NCI-H2171 (cell line): Measurements from ENCODE around the gene KLHL3.

Experiments used
- DNase-seq: peaks from one replicate; lab custom pipeline; 2025; lab: John Stamatoyannopoulos, UW

Gene KLHL3

DNA sequence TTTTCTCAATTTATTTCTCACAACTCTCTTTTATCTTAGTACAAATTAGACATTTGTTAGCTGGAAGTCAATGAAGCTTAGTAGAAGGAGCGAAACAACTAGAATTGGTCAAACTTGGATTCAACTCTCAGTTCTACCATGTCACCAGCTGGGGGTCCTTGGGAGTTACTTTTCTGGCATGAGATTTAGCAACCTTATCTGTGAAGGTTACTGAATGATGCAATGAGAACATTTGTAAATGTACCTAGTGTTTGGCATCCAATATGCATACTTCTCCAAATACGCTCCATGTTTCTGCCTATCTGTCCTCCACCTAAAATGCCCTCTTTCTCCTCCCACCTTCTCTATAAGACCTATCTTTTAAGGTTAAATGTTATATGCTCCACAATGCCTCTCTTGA lies 12.0 kb upstream of the KLHL3 start:
- no peak for DNase-seq

DNA sequence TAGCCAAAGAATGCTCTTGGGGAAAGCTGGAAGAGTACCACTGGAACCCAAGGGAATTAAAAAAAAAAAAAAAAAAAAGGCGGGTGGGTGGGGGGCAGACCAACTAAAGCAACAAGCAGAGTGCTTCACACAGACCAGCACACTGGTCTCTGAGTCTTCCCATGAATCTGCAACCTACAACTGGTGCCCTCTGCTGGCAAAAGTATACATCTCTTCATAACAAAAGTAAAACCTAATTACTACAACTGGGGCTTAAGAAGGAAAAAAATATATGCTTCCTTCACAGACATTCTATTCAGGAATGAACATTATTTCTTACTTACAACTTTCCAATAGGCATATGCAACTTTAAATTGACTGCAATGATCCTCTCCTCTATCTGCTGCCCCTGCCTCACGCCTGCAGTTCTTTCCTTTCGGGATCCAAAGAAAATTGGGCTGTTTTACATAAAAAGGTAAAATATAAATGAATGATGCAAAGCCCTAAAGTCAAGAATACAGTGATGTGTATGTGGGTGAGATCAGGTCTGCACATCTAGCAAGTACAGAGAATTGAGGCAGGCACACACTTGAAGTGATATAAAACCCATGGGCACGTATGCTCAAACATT lies 7.2 kb upstream of the KLHL3 start:
- DNase-seq = no peak

DNA sequence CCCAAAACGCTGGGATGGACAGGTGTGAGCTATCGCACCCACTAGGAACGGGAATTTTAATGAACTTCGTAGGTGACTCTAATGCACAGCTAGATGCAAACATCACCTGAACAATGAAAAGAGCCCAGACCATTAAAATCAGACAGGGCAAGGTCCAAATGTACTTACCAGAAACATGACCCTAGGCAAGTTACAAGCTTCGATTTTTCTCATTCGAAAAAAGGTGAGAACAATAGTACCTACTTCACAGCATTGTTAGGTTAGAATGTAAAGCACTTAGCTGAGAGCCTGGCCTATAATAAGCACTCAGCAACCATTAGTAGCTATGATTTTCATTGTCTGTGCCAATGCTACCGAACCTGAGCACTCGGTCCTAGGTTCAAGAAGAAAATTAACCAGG lies 5.8 kb upstream of the KLHL3 start:
- DNase-seq = no peak

DNA sequence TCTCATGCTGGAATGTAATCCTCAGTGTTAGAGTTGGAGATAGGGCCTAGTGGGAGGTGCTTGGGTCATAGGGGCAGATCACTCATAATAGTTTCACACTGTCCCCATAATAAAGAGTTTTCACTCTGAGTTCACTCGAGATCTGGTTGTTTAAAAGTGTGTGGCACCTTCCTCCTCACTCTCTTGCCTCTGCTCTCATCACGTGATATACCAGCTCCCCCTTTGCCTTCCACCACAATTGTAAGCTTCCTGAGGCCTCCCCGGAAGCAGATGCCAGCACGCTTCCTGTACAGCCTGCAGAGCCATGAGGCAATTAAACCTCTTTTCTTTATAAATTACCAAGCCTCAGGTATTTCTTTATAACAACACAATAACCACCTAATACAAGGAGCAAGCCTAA lies 3.8 kb upstream of the KLHL3 start:
- no peak for DNase-seq

DNA sequence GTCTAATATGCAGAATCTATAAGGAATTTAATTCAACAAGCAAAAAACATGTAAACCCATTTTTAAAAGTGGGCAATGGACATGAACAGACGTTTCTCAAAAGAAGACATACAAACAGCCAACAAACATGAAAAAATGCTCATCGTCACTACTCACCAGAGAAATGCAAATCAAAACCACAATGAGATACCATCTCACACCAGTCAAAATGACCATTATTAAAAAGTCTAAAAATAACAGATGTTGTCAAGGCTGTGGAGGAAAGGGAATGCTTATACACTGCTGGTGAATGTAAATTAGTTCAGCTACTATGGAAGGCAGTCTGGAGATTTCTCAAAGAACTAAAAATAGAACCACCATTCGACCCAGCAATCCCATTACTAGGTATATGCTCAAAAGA lies 3.1 kb upstream of the KLHL3 start:
- no peak for DNase-seq

DNA sequence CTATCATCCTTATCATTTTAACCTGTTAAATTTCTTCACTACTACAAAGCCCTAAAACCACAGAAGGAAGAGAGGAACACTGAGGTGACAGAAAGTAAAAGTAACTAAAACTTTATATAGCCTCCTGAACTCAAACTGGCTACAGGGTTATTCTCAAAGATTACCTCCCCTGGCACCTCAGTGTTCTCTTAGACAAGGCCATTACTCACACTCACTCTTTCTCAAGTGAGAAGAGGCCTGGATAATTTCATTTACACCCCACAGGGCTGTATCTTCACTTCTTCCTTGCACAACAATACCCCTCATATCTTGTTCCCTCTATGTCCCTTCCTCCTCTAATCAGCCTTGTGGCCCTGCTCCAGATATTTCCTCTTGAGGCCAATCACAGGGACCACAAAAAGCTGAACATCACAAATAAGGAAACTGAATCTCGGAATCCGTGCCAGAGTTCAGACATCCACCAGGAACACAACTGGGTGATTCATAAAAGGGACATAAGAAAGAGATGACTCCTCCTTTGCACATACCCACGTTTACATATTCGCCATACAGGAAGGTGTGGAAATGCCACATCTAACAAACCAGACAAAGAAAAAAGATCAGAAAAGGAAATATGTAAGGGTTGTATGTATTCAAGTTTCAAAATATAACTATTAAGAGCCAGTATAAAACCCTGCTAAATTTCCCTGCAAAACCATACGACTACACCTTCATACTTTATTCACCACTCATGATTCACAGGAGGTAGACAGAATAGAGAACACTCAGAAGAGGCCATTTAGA lies 1.7 kb upstream of the KLHL3 start:
- DNase-seq = no peak

DNA sequence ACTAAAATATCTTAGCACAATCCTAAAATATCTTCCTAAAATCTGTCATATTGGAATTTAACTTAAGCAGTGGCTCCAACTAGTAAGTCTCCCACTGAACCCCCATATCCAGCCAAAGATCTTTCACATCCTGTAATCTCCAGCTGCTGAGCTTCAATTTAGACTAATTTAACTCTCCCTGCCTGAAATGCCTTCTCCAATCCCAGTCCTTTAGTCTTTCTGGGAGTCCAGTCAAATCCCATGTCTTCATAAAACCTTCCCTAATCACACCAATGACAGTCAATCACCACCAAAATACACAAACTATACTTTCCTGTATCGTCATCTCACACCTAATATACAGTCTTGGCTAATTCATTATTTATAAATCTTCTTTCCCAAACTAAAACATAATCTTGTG lies 607 bp upstream of the KLHL3 start:
- DNase-seq = no peak

DNA sequence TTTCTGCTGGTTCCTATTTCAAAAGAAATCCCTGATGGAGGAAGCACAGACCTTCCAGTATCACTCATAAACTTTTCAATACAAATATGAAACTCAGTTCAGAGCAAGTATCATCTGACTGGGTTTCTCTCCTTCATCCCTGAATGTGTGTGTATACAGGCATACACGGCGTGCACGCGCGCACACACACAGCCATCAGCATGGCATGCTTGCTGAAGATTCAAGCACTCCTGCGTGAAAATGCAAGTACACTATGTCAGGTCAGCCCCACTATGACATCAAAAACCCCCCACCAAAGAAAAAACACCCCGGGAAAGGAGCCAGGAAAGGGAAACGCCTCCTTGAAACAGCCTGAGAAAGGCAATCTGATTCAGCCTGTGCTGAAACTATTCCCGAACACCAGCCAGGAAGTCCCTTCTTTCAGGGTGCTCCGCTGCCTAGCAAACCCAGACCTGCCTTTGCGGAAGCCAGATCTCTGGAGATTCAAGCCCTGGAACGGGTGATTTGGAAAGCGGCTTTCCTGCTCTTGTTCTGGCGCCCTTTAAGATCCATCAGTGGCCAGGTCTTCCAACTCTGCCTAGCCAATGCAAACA lies 831 bp downstream of the KLHL3 start:
- no peak for DNase-seq

DNA sequence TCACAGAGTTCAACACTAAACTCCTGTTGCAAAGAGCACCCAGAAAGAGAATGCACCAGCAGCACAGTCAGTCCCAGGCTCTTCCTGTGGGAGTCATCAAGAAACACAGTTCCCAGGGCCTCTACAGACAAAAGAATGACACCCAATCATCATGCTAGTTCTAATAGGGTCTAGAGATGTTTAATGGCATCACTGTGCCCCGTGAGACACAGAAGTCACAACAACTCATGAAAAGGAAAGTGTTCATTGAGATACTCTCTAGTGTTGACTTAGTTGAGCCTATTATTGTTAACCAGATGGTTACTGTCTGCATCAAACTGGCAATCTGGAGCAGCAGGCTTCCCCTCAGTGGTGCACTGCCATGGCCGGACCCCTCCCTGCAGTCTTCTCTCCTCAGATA lies 1.6 kb downstream of the KLHL3 start:
- DNase-seq = no peak

DNA sequence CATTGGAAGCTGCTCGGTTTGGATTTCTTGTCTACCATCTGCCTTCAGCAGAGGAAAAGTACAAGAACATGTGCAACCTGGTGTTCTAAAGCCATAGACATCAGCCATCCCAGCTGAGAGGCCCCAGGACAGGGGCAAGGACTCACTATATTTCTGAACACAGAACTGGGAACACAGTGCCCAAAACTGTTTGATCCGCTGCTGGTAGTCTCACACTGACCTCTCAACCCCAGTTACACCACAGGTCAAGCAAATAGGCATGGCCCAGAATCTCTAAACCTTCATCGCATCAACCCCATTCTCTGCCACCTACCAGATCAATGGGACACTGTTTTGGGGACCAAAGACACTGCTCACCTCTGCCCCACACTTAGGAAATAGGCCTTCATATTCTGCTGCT lies 2.0 kb downstream of the KLHL3 start:
- DNase-seq = no peak

DNA sequence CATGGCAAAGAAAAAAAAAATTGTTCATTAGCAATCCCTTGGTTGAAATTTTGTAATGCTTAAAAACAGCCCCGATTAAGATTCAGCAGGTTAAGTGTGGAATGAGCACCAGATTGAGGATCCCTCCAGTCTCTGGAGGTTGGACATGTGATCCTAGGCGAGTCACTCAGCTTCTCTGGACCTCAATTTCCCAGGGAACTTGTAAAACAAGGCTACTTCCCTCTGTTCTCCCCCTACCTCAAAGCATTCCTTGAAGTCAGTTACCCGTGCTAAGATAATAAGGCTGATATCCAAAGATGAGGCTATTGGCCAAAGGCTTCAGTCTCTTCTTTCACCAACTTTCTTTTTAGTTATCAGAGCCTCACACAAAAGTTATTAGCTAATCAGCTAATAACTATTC lies 2.9 kb downstream of the KLHL3 start:
- DNase-seq = no peak

DNA sequence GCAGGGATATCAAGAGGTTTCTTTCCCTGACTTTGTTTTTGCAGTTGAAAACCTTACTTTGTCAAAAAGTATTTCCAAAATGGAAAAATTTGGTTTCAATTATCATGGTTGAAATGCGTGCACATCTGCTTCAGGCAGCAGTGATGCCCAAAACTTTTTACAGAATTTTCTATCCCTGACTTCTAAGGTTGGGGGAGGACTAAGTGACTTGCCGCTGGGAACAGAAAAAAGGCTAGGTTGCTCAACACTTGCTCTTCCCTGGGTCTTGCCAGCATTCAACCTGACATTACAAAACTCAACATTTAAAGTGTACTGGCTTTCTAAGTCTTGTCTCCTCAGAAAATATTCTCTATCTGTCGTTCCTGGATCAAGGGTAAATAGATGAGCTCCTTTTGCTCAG lies 4.7 kb downstream of the KLHL3 start:
- no peak for DNase-seq

DNA sequence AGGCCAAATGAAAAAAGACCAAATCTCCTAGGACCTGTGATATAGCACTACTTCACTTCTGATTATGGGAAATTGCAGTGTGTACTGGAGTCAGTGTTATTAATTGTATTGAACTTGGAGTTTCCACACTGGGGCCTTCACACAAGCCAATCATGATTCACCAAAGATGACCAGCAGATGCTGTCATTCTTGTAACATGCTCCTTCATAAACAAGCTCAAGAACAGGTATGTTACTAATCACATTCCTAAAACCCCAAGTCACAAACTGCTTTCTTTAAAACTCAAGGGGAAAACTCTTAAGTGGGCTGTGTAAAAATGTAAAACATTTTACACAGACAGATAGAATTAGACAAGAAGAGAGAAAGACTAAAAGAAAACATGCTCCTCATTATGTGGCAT lies 5.6 kb downstream of the KLHL3 start:
- DNase-seq = no peak

DNA sequence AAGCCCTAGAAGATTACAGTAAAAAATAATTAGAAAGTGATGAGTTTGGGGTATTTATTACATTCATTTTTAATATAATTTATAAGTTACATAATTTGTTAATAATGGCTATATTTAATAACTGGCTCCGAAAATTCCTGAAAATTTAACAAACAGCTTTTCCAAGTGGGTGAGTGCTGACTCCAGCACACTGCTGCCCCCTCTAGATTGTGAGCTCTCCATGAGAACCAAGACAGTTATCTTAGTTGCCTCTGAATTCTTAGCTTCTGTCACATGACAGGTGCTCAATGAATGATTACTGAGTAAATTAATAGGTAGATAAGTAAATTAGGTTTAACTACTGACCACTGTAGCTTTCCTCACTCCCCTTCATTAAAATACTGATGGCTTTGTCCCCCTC lies 7.8 kb downstream of the KLHL3 start:
- no peak for DNase-seq

DNA sequence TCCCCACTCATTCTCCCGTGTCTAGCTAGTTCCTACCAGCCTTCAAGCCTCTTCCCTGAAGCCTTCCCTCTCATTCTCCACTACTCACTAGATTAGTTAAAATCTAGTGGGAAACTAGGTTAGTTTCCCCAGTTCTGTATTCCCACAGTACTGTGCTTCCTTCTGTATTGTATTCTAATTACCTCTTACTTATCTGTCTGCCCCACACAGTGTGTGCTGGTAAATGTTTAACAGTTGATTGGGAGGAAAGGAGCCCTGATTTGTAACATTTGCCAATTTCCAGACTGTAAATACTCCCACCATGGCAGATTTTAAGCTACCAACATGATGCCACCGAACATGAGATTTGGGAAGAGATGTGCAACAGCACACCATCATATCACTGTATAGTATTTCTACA lies 8.3 kb downstream of the KLHL3 start:
- DNase-seq = no peak

DNA sequence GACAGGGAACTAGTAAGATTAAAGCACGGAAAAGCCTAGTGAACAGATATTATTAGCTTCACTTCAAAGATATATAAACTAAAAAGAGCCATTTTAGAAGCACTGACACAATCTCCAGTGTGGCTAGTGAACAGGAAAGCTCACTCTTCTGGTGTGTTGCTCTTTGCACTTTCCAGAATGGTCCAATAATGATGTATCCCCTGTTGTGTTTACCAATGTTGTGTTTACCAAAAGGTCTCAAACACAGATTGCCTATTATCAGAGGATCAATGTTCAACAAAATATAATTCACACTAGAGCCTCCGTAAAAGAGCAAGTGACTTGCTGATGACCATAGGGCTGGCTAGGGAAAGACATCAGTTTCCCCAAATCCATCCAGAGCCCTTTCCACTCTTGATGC lies 11.6 kb downstream of the KLHL3 start:
- DNase-seq = no peak

DNA sequence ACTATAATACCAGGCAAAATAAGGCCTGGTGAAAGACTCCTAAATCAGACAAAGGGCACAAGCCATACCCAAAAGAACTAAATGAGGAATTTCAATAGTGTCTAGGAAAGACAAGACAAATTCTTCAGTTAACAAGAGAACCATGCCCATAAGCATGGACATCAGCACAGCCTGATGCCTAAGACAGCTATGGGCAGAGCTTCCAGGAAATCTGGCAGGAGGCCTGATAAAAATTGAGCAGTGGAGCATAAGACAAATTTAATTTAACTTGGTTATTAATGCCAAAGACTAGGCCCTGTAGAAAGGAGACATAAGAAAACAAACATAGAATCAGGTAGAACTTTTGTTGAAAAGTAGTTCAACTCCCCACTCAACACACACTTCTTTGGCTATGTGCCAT lies 17.3 kb downstream of the KLHL3 start:
- no peak for DNase-seq

DNA sequence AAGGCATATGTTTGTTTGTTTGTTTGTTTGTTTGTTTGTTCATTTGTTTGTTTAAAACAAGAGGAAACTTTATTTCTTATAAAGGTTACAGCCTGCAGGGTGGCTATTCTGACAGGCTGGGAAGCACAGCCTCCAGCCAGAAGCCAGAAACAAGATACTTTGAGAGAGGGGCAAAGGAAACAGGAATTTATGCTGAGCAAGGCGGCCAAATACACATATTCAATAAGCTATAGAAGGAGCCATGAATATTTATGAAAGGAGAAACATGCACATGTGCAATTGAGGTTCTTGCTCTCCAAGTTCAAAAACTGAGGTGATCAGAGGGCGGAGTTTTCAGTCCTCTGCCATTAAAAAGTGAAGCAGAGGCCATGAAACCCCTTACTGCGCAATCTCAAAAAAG lies 19.6 kb downstream of the KLHL3 start:
- DNase-seq = no peak

DNA sequence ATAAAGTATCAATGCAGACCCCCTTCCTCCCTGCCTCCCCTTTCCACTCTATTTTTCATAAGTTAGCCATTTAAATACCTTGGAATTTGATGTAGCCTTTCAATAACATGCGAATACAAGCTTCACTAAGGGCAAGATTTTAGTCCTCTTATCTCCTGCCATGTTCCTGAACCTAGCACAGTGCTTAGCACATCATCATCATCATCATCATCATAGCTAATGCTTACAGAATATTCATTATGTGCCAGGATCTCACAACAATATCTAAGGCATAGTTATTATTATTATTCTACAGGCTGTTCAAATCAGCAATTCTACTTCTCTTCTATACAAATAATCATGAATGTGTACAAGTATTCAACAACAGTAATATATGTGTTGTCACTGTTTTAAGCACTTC lies 20.4 kb downstream of the KLHL3 start:
- no peak for DNase-seq

DNA sequence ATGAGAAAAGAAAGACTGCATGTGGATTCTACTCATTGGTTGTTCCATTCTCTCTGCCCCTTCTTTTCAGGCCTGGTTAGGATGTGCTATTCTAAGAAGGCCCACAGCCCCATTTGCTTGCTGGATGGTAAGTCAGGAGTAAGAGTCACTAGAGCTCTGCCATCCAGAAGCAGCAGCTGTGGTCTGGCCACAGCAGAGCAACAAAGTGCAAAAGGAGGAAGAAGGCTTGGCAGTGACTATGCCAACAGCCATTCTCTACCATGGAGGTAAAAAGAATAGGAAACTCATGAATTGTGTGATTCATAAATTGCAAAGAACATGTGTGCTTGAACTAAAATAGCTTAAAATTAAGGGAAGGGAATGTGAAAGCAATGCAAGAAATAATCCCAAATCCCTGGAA lies 20.9 kb downstream of the KLHL3 start:
- DNase-seq = no peak

DNA sequence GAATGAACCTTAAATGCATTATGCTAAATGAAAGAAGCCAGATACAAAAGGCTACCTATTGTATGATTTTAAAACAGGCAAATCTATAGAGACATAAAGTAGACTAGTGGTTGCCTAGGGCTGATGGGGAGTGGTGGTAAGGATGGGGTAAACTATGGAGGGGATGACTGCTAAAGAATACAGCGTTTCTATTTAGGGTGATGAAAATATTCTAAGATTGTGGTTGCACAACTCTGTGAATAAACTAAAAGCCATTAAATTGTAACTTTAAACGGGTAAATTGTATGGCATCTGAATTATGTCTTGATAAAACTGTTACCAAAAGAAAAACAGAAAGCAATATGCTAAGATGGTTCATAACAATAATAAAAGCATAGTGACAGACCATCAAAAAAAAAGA lies 21.4 kb downstream of the KLHL3 start:
- DNase-seq = no peak

DNA sequence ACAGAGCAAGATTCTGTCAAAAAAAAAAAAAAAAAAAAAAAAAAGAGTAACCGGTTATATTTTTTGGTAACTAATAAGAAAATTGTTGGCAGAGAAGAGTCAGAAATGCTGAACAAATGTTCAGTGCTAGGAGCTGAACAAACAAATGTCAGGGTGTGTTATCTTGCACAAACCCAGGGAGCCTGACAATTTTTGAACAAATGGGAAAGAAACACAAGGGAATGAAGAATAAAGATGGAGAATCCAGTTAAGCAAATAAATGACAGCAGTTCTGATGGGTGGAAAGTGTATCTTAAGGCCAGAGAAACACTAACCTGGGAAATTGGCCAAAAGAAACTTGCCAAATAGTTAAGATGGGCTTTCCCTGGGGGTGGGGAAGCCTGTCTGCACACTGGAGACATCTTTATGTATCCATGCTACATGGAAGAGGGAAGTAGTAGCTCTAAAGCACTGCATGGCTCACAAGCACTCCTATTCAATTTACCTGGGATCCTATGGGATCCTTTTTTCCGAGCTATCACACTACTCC lies 23.7 kb downstream of the KLHL3 start:
- DNase-seq = no peak

DNA sequence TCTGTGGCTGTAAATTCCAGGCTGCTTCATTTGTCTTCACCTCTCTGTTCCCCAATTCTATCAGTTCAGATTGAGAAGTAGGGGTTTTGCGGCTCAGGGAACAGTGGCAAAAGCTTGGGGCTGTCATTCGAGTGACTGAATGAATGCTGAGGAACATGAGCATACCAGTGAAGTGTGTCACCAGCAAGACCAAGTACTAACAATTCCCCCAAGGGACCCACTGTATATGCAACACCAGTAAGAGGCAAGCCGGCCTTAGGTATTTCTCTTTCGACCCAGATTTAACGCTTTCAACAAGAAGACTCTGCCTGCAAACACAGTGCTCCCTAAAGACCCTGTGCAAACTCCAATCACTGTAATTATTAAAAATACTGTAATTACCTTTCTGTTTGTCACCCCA lies 25.8 kb downstream of the KLHL3 start:
- no peak for DNase-seq
